Measurements from ENCODE around the gene EPB41L4A.

GRCh38 chr5:112308608-112309007, 110.5 kb downstream of the EPB41L4A start:
- no peak for TF ChIP-seq CTCF (IDR thresholded peaks at IDR 0.05)
- no peak for TF ChIP-seq REST (IDR thresholded peaks at IDR 0.05; ENCODE audit: insufficient read depth in 1 of 2, low read depth in 2 of 2, low read length in 1 of 2)
- TF ChIP-seq SIN3A (IDR thresholded peaks at IDR 0.05; ENCODE audit: borderline replicate concordance, insufficient read depth, low read depth, low read length) = no peak
- TF ChIP-seq POLR2AphosphoS5 (IDR thresholded peaks at IDR 0.05; ENCODE audit: low read depth, low read length) = no peak
